Dendritic cell treated with granulocyte-macrophage colony-stimulating factor and Interleukin-4, amounts not matched to agents 40 ng/mL and 50 ng/mL, for 4 days (primary cell): ENCODE data around the gene UPB1.
A peak's percentile ranks its signal among the peaks of the same experiment; 100 is the strongest.
"Not testable (repeated sequence)": the region's sequence is repeated elsewhere in the genome, so short reads cannot be mapped to it uniquely, and the experiment has no call there.

Source experiments
- H3K27ac Mint-ChIP-seq: one replicate; pipeline ENCODE4 v1.8.0; 2022; ENCODE audit warnings: mild to moderate bottlenecking, mixed read lengths
- H3K27me3 Mint-ChIP-seq: one replicate; pipeline ENCODE4 v1.8.0; 2022; ENCODE audit warnings: mild to moderate bottlenecking, mixed read lengths
- H3K36me3 Mint-ChIP-seq: one replicate; pipeline ENCODE4 v1.8.0; 2022; ENCODE audit warnings: low read depth, mixed read lengths
- H3K4me1 Mint-ChIP-seq: one replicate; pipeline ENCODE4 v1.8.0; 2022; ENCODE audit warnings: low read depth, mixed read lengths
- H3K4me3 Mint-ChIP-seq: one replicate; pipeline ENCODE4 v1.8.0; 2022; ENCODE audit warnings: mild to moderate bottlenecking, moderate library complexity, mixed read lengths
- H3K9me3 Mint-ChIP-seq: one replicate; pipeline ENCODE4 v1.8.0; 2022; ENCODE audit warnings: mixed read lengths
- intact Hi-C: fragments of 100-400 bp; cut with micrococcal nuclease; formaldehyde crosslinking; loops from one replicate; pipeline ENCODE4 v1.15.0; 2022

The UPB1 gene

GRCh38 chr22:24489011-24489410, 6.1 kb upstream of the UPB1 start:
- H3K36me3 Mint-ChIP-seq, result no peaks in the 10 kb centered on the region
- peaks cover 21% of the 10 kb centered on the region for H3K27me3 Mint-ChIP-seq
- intact Hi-C loops, result no loop called here
- no peak overlapping the region for H3K27ac Mint-ChIP-seq
- peaks cover 33% of the 10 kb centered on the region for H3K4me1 Mint-ChIP-seq
- H3K4me3 Mint-ChIP-seq, result no peak overlapping the region
- no peaks in the 10 kb centered on the region for H3K9me3 Mint-ChIP-seq

- H3K36me3 Mint-ChIP-seq, H3K27ac Mint-ChIP-seq, intact Hi-C loops, H3K4me3 Mint-ChIP-seq, H3K9me3 Mint-ChIP-seq: not testable (repeated sequence)
- H3K4me1 Mint-ChIP-seq, result peaks cover 29% of the 10 kb centered on the region
- H3K27me3 Mint-ChIP-seq, result peaks cover 25% of the 10 kb centered on the region
Measured at GRCh38 chr22:24489434-24489833, 5.7 kb upstream of the UPB1 start.

- Mint-ChIP-seq H3K36me3 (no peaks in the 10 kb centered on the region), H3K9me3 (no peaks in the 10 kb centered on the region), H3K4me3 (no peak overlapping the region), H3K27me3 (peaks cover 46% of the 10 kb centered on the region), H3K4me1 (peaks cover 21% of the 10 kb centered on the region), H3K27ac (no peak overlapping the region)
- intact Hi-C loops, result no loop called here
Measured at GRCh38 chr22:24492391-24492790, 2.7 kb upstream of the UPB1 start.

- intact Hi-C loops, result no loop called here
- H3K4me3 Mint-ChIP-seq, result peak overlapping the region; percentile 2
- H3K4me1 Mint-ChIP-seq, result peaks cover 36% of the 10 kb centered on the region
- H3K27ac Mint-ChIP-seq, result no peak overlapping the region
- H3K27me3 Mint-ChIP-seq, result peaks cover 46% of the 10 kb centered on the region
- H3K36me3 Mint-ChIP-seq, result no peaks in the 10 kb centered on the region
- no peaks in the 10 kb centered on the region for H3K9me3 Mint-ChIP-seq
Measured at GRCh38 chr22:24494167-24494527, 985 bp upstream of the UPB1 start.

- Mint-ChIP-seq H3K27ac (no peak overlapping the region), H3K4me3 (no peak overlapping the region), H3K4me1 (peaks cover 36% of the 10 kb centered on the region), H3K36me3 (no peaks in the 10 kb centered on the region), H3K9me3 (no peaks in the 10 kb centered on the region), H3K27me3 (peaks cover 50% of the 10 kb centered on the region)
- intact Hi-C loops, result no loop called here
Measured at GRCh38 chr22:24495365-24495675, 188 bp downstream of the UPB1 start.

GRCh38 chr22:24496234-24496633, 1.1 kb downstream of the UPB1 start:
- Mint-ChIP-seq H3K9me3 (no peaks in the 10 kb centered on the region), H3K4me1 (peaks cover 36% of the 10 kb centered on the region), H3K4me3 (no peak overlapping the region), H3K27ac (no peak overlapping the region), H3K27me3 (peaks cover 49% of the 10 kb centered on the region), H3K36me3 (no peaks in the 10 kb centered on the region)
- intact Hi-C loops, result no loop called here

- no peak overlapping the region for H3K27ac Mint-ChIP-seq
- no peak overlapping the region for H3K4me3 Mint-ChIP-seq
- peaks cover 48% of the 10 kb centered on the region for H3K27me3 Mint-ChIP-seq
- intact Hi-C loops, result no loop called here
- no peaks in the 10 kb centered on the region for H3K36me3 Mint-ChIP-seq
- no peaks in the 10 kb centered on the region for H3K9me3 Mint-ChIP-seq
- H3K4me1 Mint-ChIP-seq, result peaks cover 36% of the 10 kb centered on the region
Measured at GRCh38 chr22:24496661-24497060, 1.5 kb downstream of the UPB1 start.

- H3K27me3 Mint-ChIP-seq, result peaks cover 41% of the 10 kb centered on the region
- H3K27ac Mint-ChIP-seq, result no peak overlapping the region
- H3K9me3 Mint-ChIP-seq, result no peaks in the 10 kb centered on the region
- peaks cover 39% of the 10 kb centered on the region for H3K4me1 Mint-ChIP-seq
- H3K4me3 Mint-ChIP-seq, result no peak overlapping the region
- no peaks in the 10 kb centered on the region for H3K36me3 Mint-ChIP-seq
- intact Hi-C loops, result no loop called here
Measured at GRCh38 chr22:24497841-24498258, 2.7 kb downstream of the UPB1 start.

GRCh38 chr22:24498824-24499223, 3.7 kb downstream of the UPB1 start:
- intact Hi-C loops, result no loop called here
- no peaks in the 10 kb centered on the region for H3K9me3 Mint-ChIP-seq

GRCh38 chr22:24499706-24500276, 4.7 kb downstream of the UPB1 start:
- peaks cover 28% of the 10 kb centered on the region for H3K27me3 Mint-ChIP-seq
- intact Hi-C loops, result no loop called here
- H3K4me1 Mint-ChIP-seq, result peaks cover 57% of the 10 kb centered on the region
- H3K36me3 Mint-ChIP-seq, result no peaks in the 10 kb centered on the region
- no peak overlapping the region for H3K27ac Mint-ChIP-seq
- H3K4me3 Mint-ChIP-seq, result no peak overlapping the region
- no peaks in the 10 kb centered on the region for H3K9me3 Mint-ChIP-seq

More at GRCh38 chr22:24498824-24499223, 3.7 kb downstream of the UPB1 start:
- Mint-ChIP-seq H3K27me3 (peaks cover 36% of the 10 kb centered on the region), H3K4me3 (no peak overlapping the region), H3K4me1 (peaks cover 49% of the 10 kb centered on the region), H3K27ac (no peak overlapping the region), H3K36me3 (no peaks in the 10 kb centered on the region)

GRCh38 chr22:24500277-24500820, 5.2 kb downstream of the UPB1 start:
- no peaks in the 10 kb centered on the region for H3K36me3 Mint-ChIP-seq
- no peak overlapping the region for H3K4me3 Mint-ChIP-seq
- H3K27me3 Mint-ChIP-seq, result peaks cover 22% of the 10 kb centered on the region
- H3K9me3 Mint-ChIP-seq, result no peaks in the 10 kb centered on the region
- peaks cover 59% of the 10 kb centered on the region for H3K4me1 Mint-ChIP-seq
- intact Hi-C loops, result no loop called here
- H3K27ac Mint-ChIP-seq, result no peak overlapping the region

- Mint-ChIP-seq H3K27me3 (peaks cover 14% of the 10 kb centered on the region), H3K9me3 (no peaks in the 10 kb centered on the region), H3K36me3 (no peaks in the 10 kb centered on the region), H3K4me1 (peaks cover 63% of the 10 kb centered on the region), H3K27ac (no peak overlapping the region), H3K4me3 (no peak overlapping the region)
- intact Hi-C loops, result loop anchor here (2.0 kb wide), 1 partner anchor 79 kb away; no protein-coding TSS in a partner anchor
Measured at GRCh38 chr22:24501301-24502005, 6.3 kb downstream of the UPB1 start.

GRCh38 chr22:24502034-24502433, 6.9 kb downstream of the UPB1 start:
- peaks cover 11% of the 10 kb centered on the region for H3K27me3 Mint-ChIP-seq

GRCh38 chr22:24502541-24502940, 7.4 kb downstream of the UPB1 start:
- Mint-ChIP-seq H3K9me3 (no peaks in the 10 kb centered on the region), H3K27me3 (peaks cover 11% of the 10 kb centered on the region), H3K27ac (no peak overlapping the region), H3K36me3 (no peaks in the 10 kb centered on the region), H3K4me3 (no peak overlapping the region), H3K4me1 (peaks cover 63% of the 10 kb centered on the region)
- intact Hi-C loops, result loop anchor here (2.0 kb wide), 1 partner anchor 80 kb away; no protein-coding TSS in a partner anchor

More at GRCh38 chr22:24502034-24502433, 6.9 kb downstream of the UPB1 start:
- Mint-ChIP-seq H3K36me3 (no peaks in the 10 kb centered on the region), H3K4me3 (no peak overlapping the region), H3K27ac (no peak overlapping the region), H3K4me1 (peaks cover 63% of the 10 kb centered on the region), H3K9me3 (no peaks in the 10 kb centered on the region)
- intact Hi-C loops, result loop anchor here (2.0 kb wide), 1 partner anchor 79 kb away; no protein-coding TSS in a partner anchor
